Measurements from ENCODE around the gene WDR38.

DNA sequence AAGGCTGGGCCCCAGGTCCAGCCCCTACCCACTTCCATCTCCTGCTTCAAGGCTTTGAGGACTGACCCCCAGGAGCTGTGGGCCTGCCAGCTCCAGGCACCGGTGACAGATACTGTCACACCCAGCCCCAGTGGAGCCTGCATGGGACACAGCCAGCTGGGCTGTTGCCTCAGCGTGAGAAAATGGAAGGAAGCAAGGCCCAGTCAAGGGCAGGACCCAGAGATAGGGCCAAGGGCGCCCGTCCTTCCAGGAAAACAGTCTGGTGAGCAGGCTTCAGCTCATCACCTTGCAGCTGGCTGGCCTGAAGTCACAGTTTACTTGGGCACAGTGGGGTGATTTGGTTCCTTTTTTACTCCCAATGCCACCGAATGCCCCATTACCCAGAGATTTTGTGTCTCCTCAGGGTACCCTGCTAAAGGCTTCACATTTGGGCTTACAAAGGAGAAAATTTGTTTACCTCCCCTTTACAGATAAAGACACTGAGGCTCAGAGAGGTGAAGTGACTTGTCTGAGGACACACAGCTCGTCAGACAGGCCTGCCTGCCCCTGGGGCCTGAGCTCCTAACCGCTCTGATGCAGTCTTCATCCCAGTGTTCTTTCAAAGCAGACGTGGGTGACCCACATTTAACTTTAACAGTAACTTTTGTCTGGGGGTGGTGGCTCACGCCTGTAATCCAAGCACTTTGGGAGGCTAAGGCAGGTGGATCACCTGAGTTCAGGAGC, 21.5 kb upstream of the WDR38 start:
- TF ChIP-seq, protein P1, sequence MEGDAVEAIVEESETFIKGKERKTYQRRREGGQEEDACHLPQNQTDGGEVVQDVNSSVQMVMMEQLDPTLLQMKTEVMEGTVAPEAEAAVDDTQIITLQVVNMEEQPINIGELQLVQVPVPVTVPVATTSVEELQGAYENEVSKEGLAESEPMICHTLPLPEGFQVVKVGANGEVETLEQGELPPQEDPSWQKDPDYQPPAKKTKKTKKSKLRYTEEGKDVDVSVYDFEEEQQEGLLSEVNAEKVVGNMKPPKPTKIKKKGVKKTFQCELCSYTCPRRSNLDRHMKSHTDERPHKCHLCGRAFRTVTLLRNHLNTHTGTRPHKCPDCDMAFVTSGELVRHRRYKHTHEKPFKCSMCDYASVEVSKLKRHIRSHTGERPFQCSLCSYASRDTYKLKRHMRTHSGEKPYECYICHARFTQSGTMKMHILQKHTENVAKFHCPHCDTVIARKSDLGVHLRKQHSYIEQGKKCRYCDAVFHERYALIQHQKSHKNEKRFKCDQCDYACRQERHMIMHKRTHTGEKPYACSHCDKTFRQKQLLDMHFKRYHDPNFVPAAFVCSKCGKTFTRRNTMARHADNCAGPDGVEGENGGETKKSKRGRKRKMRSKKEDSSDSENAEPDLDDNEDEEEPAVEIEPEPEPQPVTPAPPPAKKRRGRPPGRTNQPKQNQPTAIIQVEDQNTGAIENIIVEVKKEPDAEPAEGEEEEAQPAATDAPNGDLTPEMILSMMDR (conservative IDR thresholded peaks at IDR 0.05 in 1 of 2, IDR thresholded peaks at IDR 0.05 in 1 of 2; ENCODE audit: extremely low read depth in 1 of 2, insufficient read depth in 1 of 2, low read depth in 1 of 2, low read length in 2 of 2), result no peak
- TF ChIP-seq EZH2 (IDR thresholded peaks at IDR 0.05; ENCODE audit: borderline replicate concordance, low read length), result no peak

Measured in mammary epithelial cell (primary cell).